SK-N-MC (cell line): Measurements from ENCODE around the gene IFNAR1.

Experiments used
- EZH2 ChIP-seq: fragments of 200-600 bp; sonication (generic); IDR thresholded peaks from one replicate; pipeline ENCODE4 v1.6.1; 2017; ENCODE audit warnings: antibody characterized with exemption
- POLR2AphosphoS5 ChIP-seq: IDR thresholded peaks from 2 replicates; pipeline ENCODE4 v1.6.1; 2012; ENCODE audit warnings: mild to moderate bottlenecking, low read depth, low read length, borderline replicate concordance

- TF ChIP-seq POLR2AphosphoS5 (no peak), EZH2 (no peak)
These were observed 78.5 kb downstream of the IFNAR1 start, which contains the start of gene IFNGR2 for GRCh38 chr21:33403128-33403785.
